CMK (cell line): ENCODE measurements around the gene TDRD9.
A peak's percentile ranks its signal among the peaks of the same experiment; 100 is the strongest.
"Not testable (repeated sequence)": the region's sequence is repeated elsewhere in the genome, so short reads cannot be mapped to it uniquely, and the experiment has no call there.

Source experiments
- DNase-seq: peaks from one replicate; pipeline ENCODE4 v3.0.0-alpha.2; 2010; ENCODE audit warnings: low read depth

TDRD9 gene

GRCh38 chr14:103980623-103981238 is 52.5 kb downstream of the TDRD9 start:
- DNase-seq: not testable (repeated sequence)

DNA sequence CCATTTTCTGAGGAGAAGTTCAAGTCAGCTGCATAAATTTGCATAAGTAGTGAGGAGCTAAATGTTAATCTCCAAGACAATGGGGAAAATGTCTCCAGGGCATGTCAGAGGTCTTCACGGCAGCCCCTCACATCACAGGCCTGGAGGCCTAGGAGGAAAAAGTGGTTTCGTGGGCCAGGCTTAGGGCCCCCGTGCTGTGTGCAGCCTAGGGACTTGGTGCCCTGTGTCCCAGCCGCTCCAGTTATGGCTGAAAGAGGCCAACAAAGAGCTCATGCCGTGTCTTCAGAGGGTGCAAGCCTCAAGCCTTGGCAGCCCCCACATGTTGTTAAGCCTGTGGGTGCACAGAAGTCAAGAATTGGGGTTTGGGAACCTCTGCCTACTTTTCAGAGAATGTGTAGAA is 55.9 kb downstream of the TDRD9 start:
- no peak for DNase-seq

DNA sequence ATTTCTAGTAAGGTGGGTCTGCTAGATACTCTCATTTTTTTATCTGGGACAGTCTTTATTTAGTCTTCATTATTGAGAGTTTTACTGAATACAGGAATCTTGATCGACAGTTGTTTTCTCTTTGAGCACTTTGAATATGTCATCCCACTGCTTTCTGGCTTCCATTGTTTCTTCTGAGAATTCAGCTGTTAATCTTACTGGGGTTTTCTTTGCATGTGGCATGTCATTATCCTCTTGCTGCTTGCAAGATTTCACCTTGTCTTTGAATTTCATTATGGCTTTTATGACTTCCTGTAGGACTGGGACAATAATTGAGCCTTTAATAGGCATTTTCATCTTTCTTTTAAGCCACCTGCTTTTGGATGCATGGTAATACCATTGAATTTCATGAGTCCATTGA is 60.8 kb downstream of the TDRD9 start:
- DNase-seq: no peak

DNA sequence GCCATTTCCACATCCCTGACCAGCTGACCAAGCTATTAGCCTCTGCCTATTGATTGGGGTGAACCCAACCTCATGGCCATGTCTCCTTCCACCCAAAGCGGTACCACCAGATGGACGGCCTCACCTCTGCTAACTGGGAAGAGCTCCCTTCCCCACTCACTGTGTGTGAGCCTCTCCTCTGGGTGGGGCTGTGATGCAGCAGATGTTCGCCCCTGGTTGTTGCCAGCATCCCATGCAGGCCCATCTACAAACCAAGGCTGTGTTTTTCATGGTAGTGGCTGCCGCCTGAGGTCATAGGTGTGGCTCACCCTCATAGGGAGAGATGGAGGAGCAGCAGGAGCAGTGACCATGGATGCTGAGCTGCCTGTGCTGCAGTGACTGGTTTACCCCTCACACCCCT is 61.7 kb downstream of the TDRD9 start:
- DNase-seq: no peak

DNA sequence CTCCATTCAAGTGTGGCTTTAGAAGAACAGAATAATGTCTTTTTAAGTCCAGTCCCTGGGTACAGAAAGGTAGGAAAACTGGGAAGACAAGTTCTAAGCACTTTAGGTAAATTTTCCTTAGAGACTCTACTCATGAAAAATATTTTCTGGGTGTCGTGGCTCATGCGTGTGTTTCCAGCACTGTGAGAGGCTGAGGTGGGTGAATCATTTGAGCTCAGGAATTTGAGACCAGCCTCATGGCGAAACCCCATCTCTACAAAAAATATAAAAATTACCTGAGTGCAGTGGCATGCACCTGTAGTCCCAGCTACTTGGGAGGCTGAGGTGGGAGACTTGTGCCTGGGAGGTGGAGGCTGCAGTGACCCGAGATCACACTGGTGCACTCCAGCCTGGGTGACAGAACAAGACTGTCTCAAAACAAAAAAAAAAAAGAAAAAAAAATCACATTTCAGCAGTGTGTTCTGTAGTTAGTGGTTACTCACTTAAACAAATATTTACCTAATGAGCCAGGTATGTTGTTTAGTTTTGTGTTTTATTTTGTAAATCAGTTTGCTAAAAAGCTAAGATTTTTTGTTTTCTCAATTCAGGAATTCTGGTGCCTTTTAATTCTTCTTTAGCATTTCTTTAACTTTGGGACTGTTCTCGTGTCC is 66.4 kb downstream of the TDRD9 start:
- DNase-seq: no peak

DNA sequence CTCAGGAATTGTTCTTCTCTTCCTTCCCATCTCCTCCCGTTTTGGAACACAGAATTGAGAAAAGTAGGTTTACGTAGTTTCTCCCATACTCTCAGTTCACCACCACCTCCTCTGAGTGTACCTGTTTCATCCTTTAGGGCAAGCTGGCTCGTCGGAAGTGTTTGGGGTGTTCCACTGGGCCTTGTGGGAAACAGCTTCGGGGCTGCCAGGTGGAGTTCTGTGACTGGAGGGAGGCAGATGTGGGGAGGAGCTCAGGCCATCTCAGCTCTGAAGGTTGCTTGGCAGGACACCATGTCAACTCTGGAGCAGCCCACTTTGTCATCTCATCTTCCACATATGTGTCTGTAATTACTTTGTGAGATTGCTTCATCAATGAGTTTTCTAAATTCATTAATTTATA is 67.6 kb downstream of the TDRD9 start:
- no peak for DNase-seq

GRCh38 chr14:103997391-103997790 is 69.1 kb downstream of the TDRD9 start:
- DNase-seq: no peak

DNA sequence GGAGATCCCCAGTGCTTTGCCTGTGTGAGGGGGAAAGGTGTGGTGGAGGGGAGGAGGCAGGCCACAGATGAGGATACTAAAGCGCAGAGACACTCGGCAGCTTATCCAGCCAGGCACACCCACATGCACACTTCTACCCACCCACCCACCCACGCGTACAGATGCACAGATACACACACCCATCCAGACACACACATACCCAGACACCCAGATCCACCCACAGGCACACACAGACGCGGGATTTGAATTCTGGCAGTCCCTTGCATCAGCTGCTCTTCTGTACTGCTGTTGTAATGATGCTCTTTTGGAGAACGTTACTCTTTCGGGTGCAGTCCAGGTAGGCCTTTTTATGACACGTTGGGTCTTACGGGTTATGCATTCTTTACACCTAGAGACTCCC is 69.8 kb downstream of the TDRD9 start:
- no peak for DNase-seq

DNA sequence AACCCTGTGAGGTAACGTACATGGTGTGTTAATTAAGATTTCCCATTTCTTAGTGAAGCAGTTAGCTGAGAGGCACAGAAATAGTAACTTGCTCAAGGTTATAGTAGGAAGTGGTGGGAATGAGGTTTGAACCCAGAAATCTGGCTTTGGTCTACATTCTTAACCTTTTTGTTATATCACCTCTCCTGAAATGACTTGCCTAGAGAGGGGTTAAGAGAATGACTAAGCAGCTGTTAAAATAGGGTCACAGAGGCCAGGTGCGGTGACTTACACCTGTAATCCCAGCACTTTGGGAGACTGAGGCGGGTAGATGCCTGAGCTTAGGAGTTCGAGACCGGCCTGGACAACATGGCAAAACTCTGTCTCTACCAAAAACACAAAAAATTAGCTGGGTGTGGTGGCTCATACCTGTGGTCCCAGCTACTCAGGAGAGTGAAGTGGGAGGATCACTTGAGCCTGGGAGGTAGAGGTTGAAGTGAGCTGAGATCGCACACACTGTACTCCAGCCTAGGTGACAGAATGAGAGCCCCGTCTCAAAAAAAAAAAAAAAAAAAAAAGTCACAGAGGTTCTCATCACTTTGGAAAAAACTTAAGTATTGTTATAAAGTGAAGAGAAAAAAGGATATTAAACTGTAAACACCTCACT is 71.7 kb downstream of the TDRD9 start:
- no peak for DNase-seq

GRCh38 chr14:104001003-104001402 is 72.7 kb downstream of the TDRD9 start:
- DNase-seq: peak; percentile 1

- DNase-seq: no peak
Measured at GRCh38 chr14:104003616-104004015, 75.4 kb downstream of the TDRD9 start.

DNA sequence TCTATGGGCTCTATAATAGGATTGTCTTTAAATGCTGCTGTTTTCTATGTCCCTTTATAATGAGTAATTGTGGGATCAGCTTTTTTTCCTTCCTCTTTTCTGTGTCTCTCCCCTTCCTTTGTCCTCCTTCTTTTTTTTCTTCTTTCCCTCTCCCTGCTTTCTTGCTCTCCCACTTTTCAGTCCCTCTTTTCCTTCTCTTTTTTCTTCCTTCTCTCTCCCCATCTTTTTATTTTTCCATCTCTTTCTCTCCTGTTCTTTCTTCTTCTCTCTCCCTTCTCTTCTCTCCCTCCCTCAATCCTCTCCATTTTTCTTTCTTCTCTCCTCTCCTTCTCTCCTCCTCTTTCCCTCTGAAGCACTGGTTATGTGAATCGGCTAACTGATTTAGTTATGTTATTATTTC is 76.6 kb downstream of the TDRD9 start:
- no peak for DNase-seq

DNA sequence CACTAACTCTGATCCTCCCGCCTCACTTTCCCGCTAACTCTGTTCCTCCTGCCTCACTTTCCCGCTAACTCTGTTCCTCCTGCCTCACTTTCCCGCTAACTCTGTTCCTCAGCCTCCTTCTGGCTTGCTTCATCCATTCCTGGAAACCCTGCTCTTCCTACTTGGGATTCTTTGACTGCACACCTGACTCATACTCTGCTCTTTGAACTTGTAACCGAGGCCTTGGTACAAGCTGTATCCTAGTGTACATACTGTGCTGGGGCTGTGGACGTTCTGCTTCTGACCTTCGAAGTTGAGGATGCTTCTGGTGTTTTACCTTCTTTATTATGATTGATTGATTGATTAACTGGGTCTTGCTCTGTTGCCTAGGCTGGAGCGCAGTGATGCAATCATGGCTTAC is 77.2 kb downstream of the TDRD9 start:
- no peak for DNase-seq

DNA sequence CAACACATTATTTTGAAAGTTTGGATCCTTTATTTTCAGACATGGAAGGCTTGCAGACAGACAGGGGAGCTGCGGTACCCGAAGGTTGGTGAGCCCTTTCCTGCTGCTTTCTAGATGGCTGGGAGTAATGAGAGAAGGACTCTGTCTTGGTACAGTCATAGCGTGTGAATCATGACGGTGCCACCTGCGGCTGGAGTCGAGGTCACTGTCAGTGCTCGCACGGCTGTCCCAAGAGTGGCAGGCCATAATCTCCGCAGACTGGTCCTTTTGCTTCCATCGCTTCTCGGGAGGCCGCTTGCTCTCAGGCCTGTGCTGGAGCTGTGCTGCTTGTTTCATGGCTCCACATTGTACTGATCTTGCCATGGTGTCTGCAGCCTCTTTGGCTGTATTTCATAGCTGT is 78.9 kb downstream of the TDRD9 start:
- no peak for DNase-seq

GRCh38 chr14:104009297-104009696 is 81.0 kb downstream of the TDRD9 start:
- DNase-seq: no peak

DNA sequence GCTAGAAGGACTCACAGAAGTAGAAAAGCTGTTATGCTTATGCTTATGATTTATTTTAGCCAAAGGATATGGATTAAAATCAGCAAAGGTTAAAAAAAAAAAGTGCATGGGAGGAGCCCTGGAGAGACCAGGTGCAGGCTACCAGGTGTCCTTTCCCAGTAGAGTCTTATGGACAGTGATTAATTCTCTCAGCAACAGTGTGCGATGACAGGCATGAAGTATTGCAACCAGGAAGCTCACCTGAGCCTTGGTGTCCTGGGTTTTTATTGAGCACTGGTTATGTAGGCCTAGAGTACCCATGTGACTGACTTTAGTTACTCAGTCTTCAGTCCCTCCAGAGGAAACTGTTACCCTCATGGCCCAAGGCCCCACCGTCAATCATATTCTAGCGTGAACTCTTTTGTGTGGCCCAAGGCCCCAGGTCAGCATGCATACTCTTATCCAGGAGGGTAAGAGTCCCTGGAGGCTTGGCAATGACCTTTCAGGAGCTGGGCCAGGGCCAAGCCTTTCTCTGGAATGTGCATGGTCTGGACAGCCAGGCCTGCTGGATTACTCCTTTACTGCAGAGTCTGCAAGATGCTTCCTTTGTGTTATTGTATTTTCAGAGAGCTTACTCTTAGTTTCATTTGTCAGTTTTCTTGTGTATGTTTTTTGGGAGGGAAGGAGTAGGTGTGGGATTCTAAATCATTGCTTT is 83.7 kb downstream of the TDRD9 start:
- DNase-seq: no peak

- DNase-seq: no peak
Measured at GRCh38 chr14:104014764-104015163, 86.5 kb downstream of the TDRD9 start.

DNA sequence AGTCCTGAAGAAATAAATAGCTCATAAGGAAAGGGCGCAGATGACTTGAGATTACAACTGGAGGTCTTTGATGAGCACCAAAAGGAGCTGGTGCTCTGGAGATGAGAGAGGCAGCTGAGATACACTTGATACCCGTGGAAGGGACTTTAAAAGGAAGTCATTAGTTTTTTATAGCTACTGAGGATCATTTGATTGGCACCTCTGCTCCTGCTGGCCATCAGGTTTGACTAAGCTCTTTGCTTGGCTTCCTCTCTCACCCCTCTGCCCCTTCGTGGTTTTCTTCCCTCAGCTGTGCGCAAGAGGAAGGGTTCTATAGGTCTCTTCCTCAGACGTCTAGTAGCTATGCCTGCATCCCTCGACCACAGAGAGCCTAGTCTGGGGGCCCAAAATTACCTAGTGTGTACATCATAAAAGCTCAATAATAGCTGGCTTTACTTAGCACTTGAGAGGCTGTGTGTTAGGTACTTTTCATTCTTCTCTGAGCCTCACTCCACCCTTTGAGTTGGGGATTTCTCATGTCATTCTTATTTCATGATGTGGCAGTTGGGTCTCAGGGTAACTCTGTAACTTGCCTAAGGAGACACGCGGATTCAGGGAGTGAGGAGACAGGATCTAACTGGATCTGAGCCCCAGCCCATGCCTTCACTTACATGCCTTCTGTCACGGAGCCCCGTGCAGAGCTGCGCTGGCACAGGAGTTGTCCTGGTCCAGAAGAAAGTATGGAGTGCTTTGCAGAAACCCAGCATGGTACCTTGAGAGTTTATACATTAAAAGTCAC is 88.8 kb downstream of the TDRD9 start:
- no peak for DNase-seq

- DNase-seq: no peak
Measured at GRCh38 chr14:104019029-104019428, 90.8 kb downstream of the TDRD9 start.

DNA sequence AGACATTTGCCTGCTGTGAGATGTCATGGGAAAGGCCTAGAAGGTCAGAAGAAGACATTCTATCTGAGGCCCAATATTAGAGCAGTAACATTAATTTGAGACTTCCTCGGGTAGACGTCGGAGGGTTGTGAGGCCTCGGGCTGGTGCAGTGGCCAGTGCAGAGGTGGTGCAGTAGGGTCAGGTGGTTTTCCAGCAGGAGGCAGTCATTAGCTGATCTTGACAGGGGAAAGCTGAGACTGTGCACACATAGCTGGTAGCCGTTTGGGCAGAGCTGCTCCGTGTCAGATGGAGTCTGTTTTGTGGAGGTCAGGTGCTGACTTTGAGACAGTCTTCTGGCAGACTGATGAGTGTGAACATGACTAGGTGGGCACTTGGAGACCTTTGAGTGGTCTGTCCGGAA is 91.5 kb downstream of the TDRD9 start:
- DNase-seq: no peak

DNA sequence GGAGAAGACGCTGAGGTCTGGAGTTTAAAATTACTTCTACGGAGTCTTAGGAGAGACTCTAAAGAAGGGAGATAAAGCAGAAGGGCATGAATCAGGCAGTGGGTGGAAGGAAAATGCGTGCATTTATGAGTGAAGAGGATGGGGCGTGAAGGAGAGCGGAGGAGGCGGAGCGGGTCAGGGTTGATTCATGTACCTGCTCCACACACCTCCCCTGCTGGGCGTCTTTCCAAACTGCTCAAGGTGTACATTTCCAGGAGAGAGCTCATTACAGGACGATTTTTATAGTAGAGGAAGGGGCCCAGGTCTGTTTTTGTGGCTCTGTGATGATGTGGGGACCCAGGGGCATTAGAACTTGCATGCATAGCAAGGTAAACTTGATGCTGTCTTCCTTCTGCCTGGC is 92.2 kb downstream of the TDRD9 start:
- no peak for DNase-seq

- DNase-seq: no peak
Measured at GRCh38 chr14:104023325-104024055, 95.2 kb downstream of the TDRD9 start.
